GM13976 (cell line): ENCODE results near the gene SPOCK3.

Experiments
- DNase-seq: peaks from one replicate; pipeline ENCODE4 v3.0.0; 2012; ENCODE audit warnings: low spot score
- CTCF ChIP-seq: IDR thresholded peaks from 2 replicates; pipeline ENCODE4 v1.5.1; 2012; ENCODE audit warnings: borderline replicate concordance, mild to moderate bottlenecking; ENCODE audit not compliant: insufficient read depth; ENCODE audit errors: extremely low read depth, missing control alignments, control extremely low read depth
- in situ Hi-C: fragments of 300-500 bp; cut with MboI; formaldehyde crosslinking; loops from one replicate; pipeline ENCODE4 v1.12.0; 2022; ENCODE audit warnings: low sequenced_read_pairs, mixed read lengths, inconsistent platforms; ENCODE audit not compliant: unreplicated experiment

SPOCK3 gene

GRCh38 chr4:167114416-167114971 lies 119.8 kb downstream of the SPOCK3 start:
- no peak for TF ChIP-seq CTCF
- no peak for DNase-seq
- in situ Hi-C loops: no loop called here

DNA sequence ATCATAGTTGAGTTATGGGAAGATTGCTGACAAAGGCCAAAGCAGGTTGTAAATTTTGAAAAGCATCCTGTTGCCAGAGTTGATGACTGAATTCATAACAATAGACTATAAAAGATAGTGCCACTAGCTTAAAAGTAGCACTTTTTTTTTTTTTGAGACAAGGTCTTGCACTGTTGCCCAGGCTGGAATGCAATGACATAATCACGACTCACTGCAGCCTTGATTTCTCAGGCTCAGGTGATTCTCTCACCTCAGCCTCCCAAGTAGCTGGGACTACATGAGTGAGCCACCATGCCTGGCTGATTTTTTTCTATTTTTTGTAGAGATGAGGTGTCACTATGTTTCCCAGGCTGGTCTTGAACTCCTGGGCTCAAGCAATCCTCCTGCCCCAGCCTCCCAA lies 122.7 kb downstream of the SPOCK3 start:
- DNase-seq: no peak
- no peak for TF ChIP-seq CTCF
- in situ Hi-C loops: no loop called here

- TF ChIP-seq CTCF: no peak
- DNase-seq: no peak
- in situ Hi-C loops: no loop called here
Observed at GRCh38 chr4:167111092-167111491, 123.2 kb downstream of the SPOCK3 start.

DNA sequence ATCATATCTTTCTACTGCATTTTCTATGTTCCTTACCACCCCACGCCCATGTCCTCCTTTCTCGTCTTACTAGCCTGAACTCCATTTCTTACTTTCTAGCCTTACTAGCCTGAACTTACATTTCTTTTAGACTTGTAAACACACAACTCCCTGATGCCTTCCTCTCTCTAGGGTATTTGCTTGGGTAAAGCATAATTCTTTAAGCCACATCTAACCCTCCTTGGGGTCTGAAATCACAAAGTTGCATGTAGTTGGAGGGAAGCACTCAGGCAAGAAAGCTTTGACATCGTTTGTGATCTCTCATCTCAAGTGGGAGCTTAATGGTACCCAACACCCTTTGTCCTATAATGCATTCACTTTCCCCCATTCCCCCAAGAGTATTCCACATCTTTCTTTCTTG lies 124.4 kb downstream of the SPOCK3 start:
- no peak for DNase-seq
- in situ Hi-C loops: no loop called here
- no peak for TF ChIP-seq CTCF

DNA sequence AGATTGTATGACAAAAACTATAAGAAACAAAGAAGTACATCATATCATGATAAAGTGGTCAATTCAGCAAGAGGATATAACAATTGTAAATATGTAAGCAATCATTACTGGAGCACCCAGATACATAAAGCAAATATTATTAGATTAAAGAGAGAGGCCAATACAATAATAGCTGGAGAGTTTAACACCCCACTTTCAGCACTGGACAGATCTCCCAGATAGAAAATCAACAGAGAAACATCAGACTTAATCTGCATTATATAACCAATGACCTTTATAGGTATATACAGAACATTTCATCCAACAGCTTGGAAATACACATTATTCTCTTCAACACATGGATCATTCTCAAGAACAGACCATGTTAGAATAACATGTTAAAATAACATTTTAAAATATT lies 128.4 kb downstream of the SPOCK3 start:
- DNase-seq: no peak
- in situ Hi-C loops: no loop called here
- no peak for TF ChIP-seq CTCF

DNA sequence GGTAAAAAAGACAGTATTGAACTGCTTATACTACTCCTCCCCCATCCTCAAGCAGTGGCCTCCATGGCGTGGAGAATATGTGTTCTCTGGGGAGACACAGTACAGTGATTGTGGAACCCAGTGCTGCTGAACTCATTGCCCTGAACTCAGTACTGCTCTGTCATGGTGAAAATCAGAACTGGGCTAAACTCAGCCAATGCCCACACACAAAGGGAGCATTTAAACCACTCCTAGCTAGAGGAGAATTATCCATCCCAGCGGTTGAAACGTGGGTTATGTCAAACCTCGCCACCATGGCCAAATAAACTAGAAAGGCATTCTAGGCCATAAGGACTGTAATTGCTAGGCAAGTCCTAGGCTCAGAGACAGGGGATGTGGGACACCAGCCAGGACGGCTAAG lies 131.8 kb downstream of the SPOCK3 start:
- TF ChIP-seq CTCF: no peak
- in situ Hi-C loops: no loop called here
- no peak for DNase-seq

- no peak for TF ChIP-seq CTCF
- in situ Hi-C loops: no loop called here
- no peak for DNase-seq
Observed at GRCh38 chr4:167101035-167101434, 133.3 kb downstream of the SPOCK3 start.
